ENCODE results near the gene INO80B. TPM values are rescaled to one million over a fixed set of nuclear protein-coding genes. Genes with fewer than 3 reads are reported as not detected.

Gene INO80B
- total and polyA plus RNA-seq, 9 of the 15 experiments (the other 6 are each of a cell fraction or from before 2014, with no cell fraction given) = 0.41 to 22.6 (median 9.0) TPM

- Histone ChIP-seq H3K9ac (ENCODE audit: insufficient read depth in 1 of 2, low read depth in 2 of 2, low read length in 2 of 2) (no peak overlapping the region), H2AFZ (ENCODE audit: low read depth, low read length) (no peak overlapping the region), H4K20me1 (replicated peaks; ENCODE audit: control insufficient read depth, insufficient read depth, low read length) (no peaks in the 10 kb centered on the region; the same call in 1 of the 2 replicates), H3K36me3 (ENCODE audit: control insufficient read depth, insufficient read depth, low read length) (peaks cover 31% of the 10 kb centered on the region; the same call in 2 of the 3 replicates), H3K4me1 (replicated peaks in 1 of 2; ENCODE audit: control insufficient read depth in 2 of 2, insufficient read depth in 2 of 2, low read length in 2 of 2) (peaks cover 8 to 23% of the 10 kb centered on the region in 2 experiments; a peak in 4 of 5 replicates), H3K9me1 (ENCODE audit: control insufficient read depth, insufficient read depth, low read length) (no peaks in the 10 kb centered on the region), H3K4me3 (no peak overlapping the region), H3K79me2 (ENCODE audit: control insufficient read depth, insufficient read depth, low read length) (peaks cover 25% of the 10 kb centered on the region), H3K4me2 (ENCODE audit: insufficient read depth, low read length) (no peak overlapping the region), H3K27ac (ENCODE audit: extremely low read depth, low read depth, low read length) (no peak overlapping the region), H3K27me3 (ENCODE audit: control insufficient read depth in 2 of 2, insufficient read depth in 2 of 2, low read length in 2 of 2) (no peaks in the 10 kb centered on the region), H3K9me3 (replicated peaks; ENCODE audit: control insufficient read depth, insufficient read depth, low read depth, low read length) (no peaks in the 10 kb centered on the region)
- BruUV-seq (replicated peaks) = no TSS peak
- ChIA-PET CTCF (ENCODE audit: low intra/inter-chr PET ratio) (no interaction called here), POLR2A (no interaction called here)
- no peak for ATAC-seq
- DNase-seq (ENCODE audit: extremely low read depth in 1 of 4, low spot score in 3 of 4) = no peak
- in situ Hi-C loops (cut with MboI) = loop anchor here (5.0 kb wide), 1 partner anchor 86 kb away; no protein-coding TSS in a partner anchor
- WGBS (ENCODE audit: insufficient coverage, low coverage, missing lambda C conversion rate) = 93% methylated on average over 2 of the region's 2 CpGs
- FAIRE-seq = no peak
- intact Hi-C loops (cut with micrococcal nuclease) = no loop called here
- TF ChIP-seq PTTG1 (tag; IDR thresholded peaks at IDR 0.05; ENCODE audit: low read depth) (no peak), CBFB (CRISPR knock-in tag; IDR thresholded peaks at IDR 0.05) (no peak), ZNF431 (CRISPR knock-in tag; IDR thresholded peaks at IDR 0.05) (no peak), NFE2L1 (tag; IDR thresholded peaks at IDR 0.05; ENCODE audit: borderline replicate concordance, low read depth) (no peak)
These were observed 31.3 kb downstream of the INO80B start for GRCh38 chr2:74486141-74486540.

Measured in K562 (cell line).